SK-N-MC (cell line): Measurements from ENCODE around the gene SYTL1.

ENCODE experiments used
- DNase-seq: peaks from one replicate; pipeline ENCODE4 v3.0.0-alpha.2; 2011; ENCODE audit warnings: low read depth, low spot score
- H3K27ac ChIP-seq: fragments of 200-600 bp; sonication (generic); 2 replicates; pipeline ENCODE4 v1.5.1; 2016; ENCODE audit warnings: mixed run types
- H3K36me3 ChIP-seq: fragments of 200-600 bp; sonication (generic); 2 replicates; pipeline ENCODE4 v1.6.1; 2017; ENCODE audit warnings: antibody characterized with exemption, low read length, mixed read lengths; ENCODE audit not compliant: insufficient read depth
- H3K4me3 ChIP-seq: fragments of 200-600 bp; sonication (generic); 2 replicates; pipeline ENCODE4 v1.5.1; 2016
- H3K9ac ChIP-seq: fragments of 200-600 bp; sonication (generic); 2 replicates; pipeline ENCODE4 v1.8.0; 2017; ENCODE audit warnings: mixed run types, mixed read lengths; ENCODE audit not compliant: insufficient read length
- H3K9me3 ChIP-seq: fragments of 200-600 bp; sonication (generic); 2 replicates; pipeline ENCODE4 v1.6.1; 2017; ENCODE audit warnings: low read depth, mild to moderate bottlenecking, antibody characterized with exemption, low read length, moderate library complexity, mixed read lengths
- EZH2 ChIP-seq: fragments of 200-600 bp; sonication (generic); IDR thresholded peaks from one replicate; pipeline ENCODE4 v1.6.1; 2017; ENCODE audit warnings: antibody characterized with exemption
- FOXP2 ChIP-seq: optimal IDR thresholded peaks from 2 replicates; pipeline ENCODE3; 2011; ENCODE audit warnings: mild to moderate bottlenecking, moderate library complexity; ENCODE audit not compliant: insufficient read depth; ENCODE audit errors: extremely low read length, control extremely low read depth
- POLR2AphosphoS5 ChIP-seq: IDR thresholded peaks from 2 replicates; pipeline ENCODE4 v1.6.1; 2012; ENCODE audit warnings: mild to moderate bottlenecking, low read depth, low read length, borderline replicate concordance

The SYTL1 gene

DNA sequence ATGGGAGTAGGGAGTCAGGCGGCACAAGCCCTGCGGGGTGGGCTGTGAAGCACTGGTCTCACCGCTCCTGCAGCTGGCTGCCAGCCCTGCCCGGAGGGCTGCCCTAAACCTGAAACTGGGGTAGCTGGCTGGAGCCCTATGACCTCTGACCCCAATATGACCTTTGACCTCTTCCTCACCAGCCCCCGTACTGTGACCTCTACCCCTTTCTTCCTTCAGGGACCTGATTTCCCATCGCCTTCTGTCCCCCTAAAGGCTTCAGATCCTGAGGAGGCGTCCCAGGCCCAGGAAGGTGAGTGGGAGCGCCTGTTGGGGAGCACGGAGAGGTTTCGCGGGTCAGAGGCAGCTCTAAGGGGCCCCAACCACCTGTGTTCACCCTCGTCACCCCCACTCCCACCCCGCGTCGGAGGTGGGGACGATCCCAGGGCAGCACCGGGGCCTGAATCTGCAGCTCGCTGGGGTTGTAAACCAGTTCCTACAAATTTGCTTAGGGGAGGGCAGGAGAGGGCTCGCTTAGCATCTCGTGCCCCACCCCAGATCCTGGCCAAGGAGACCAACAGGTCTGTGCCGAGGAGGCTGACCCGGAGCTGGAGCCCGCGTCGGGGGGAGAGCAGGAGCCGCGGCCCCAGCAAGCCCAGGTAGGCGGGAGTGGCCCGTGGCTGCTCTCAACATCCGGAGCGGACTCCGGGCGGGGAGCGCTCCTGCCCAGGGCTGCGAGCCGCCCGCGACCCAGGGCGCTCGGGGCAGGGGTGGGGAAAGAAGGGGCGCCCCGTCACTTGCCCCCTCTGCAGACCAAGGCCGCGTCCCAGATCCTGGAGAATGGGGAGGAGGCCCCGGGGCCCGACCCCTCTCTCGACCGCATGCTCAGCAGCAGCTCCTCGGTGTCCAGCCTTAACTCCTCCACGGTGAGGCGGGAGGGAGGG is 7.3 kb downstream of the SYTL1 start:
- Histone ChIP-seq H3K36me3 (no peaks in the 10 kb centered on the region), H3K4me3 (no peak overlapping the region), H3K9ac (no peak overlapping the region), H3K27ac (no peak overlapping the region), H3K9me3 (no peaks in the 10 kb centered on the region)
- no peak for DNase-seq
- no peak for TF ChIP-seq EZH2

DNA sequence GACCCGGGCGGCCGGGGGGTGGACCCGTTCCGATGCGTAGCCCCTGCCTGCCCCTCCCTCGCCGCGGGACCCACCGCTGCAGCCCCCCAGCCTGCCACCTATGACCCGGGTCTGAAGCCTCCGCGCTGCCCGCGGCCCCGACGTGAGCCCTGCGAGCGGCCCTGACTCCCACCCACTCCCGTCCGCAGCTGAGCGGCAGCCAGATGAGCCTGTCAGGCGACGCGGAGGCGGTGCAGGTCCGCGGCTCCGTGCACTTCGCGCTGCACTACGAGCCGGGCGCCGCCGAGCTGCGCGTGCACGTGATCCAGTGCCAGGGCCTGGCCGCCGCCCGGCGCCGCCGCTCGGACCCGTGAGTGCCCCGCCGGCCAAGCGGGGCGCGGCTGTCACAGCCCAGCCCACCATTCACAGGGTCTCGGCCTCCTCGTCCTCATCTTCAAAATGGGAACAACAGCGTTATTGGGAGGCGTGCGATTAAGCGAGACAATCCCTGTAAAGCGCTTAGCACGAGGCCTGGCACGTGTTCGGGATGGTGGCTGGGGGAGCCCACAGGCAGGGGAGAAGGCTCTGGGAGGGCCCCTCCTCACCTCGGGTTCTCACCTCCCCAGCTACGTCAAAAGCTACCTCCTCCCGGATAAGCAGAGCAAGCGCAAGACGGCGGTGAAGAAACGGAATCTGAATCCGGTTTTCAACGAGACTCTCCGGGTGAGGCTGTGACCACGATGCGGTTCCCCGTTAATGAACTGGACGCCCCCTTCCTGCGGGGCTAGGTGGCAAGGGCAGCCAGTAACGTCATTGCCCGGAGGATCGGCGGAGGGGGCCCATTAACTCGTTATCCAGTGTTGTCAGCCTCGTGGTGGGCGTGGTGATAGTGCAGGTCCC is 8.2 kb downstream of the SYTL1 start:
- Histone ChIP-seq H3K4me3 (no peak overlapping the region), H3K27ac (no peak overlapping the region), H3K9ac (no peak overlapping the region), H3K36me3 (no peaks in the 10 kb centered on the region), H3K9me3 (no peaks in the 10 kb centered on the region)
- TF ChIP-seq EZH2: no peak
- no peak for TF ChIP-seq POLR2AphosphoS5
- TF ChIP-seq FOXP2: no peak
- DNase-seq: no peak

DNA sequence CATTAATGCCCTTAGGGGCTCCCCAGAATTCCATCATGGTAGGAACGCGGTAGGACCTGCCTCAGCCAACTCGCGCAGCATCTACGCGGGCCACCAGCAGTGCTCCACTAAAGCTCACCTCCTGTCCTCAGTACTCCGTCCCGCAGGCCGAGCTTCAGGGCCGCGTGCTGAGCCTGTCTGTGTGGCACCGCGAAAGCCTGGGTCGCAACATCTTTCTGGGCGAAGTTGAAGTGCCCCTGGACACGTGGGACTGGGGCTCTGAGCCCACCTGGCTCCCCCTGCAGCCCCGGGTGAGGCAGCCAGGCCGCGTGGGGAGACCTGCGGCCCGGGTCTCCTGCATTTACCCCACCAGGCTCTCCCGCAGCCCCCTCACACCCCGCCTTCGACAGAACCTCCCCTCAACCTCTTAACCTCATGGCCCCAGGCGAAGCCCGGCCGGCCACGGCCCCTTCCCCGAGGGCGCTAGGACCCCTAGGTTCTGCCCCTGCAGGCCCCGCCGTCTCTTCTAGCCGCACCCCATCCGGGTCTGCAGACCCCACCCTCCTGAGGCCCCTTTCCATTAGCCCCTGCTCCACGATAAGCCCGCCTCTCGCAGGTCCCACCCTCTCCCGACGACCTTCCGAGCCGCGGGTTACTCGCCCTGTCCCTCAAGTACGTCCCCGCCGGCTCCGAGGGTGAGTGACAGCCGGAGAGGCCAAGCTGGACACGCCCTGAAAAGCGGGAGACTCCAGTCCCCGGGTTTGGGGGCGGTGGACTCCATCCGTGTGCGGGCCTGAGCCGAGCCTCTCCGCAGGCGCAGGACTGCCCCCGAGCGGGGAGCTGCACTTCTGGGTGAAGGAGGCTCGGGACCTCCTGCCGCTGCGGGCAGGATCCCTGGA is 9.1 kb downstream of the SYTL1 start:
- TF ChIP-seq POLR2AphosphoS5: no peak
- no peak for TF ChIP-seq EZH2
- no peak for TF ChIP-seq FOXP2
- Histone ChIP-seq H3K27ac (no peak overlapping the region), H3K4me3 (no peak overlapping the region), H3K36me3 (no peaks in the 10 kb centered on the region), H3K9ac (no peak overlapping the region), H3K9me3 (no peaks in the 10 kb centered on the region)
- no peak for DNase-seq

DNA sequence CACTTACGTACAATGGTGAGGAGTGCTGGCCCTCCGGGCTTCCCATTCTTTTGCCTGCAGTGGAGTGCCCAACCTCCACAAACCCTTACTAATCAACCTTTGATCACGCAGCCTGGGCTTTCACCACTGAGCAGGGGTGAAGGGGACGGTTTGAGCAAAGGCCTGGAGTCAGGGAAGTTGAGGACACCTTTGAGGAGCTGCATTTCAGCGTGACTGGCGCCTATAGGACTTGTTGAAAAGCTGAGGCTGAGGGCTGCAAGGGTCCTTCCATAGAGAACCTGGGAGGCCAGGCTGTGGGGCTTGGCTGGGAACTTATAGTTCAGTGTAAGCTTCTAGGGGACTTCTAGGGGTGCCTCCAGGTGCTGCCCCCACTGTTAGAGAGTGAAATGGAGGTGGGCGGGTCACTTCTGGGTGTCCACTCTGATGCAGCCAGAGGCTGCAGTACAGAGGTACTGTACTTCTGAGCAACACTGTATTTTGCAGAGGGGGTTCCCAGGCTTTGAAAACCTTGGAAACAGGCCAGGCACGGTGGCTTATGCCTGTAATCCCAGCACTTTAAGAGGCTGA is 9.8 kb downstream of the SYTL1 start:
- Histone ChIP-seq H3K9ac (no peak overlapping the region), H3K9me3 (no peaks in the 10 kb centered on the region), H3K27ac (no peak overlapping the region), H3K36me3 (no peaks in the 10 kb centered on the region), H3K4me3 (no peak overlapping the region)
- TF ChIP-seq EZH2 (no peak), POLR2AphosphoS5 (no peak), FOXP2 (no peak)
- no peak for DNase-seq

DNA sequence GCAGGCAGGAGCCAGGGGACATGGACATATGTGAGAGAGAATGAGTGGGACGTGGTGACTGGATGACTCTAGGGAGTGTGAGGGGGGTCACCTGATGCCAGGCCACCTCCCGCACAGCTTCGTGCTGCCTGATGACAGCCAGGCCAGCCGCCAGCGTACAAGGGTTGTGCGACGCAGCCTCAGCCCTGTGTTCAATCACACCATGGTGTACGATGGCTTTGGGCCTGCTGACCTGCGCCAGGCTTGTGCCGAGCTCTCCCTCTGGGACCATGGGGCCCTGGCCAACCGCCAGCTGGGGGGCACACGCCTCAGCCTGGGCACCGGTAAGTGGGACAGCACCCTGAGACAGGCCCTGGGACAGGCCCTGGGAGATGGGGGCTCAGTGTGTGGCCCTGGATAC is 11.3 kb downstream of the SYTL1 start:
- no peak overlapping the region for H3K27ac ChIP-seq
- no peaks in the 10 kb centered on the region for H3K36me3 ChIP-seq
- no peak overlapping the region for H3K9ac ChIP-seq
- TF ChIP-seq FOXP2 (no peak), EZH2 (no peak), POLR2AphosphoS5 (no peak)
- no peak for DNase-seq
- H3K9me3 ChIP-seq: no peaks in the 10 kb centered on the region
- H3K4me3 ChIP-seq: no peak overlapping the region

DNA sequence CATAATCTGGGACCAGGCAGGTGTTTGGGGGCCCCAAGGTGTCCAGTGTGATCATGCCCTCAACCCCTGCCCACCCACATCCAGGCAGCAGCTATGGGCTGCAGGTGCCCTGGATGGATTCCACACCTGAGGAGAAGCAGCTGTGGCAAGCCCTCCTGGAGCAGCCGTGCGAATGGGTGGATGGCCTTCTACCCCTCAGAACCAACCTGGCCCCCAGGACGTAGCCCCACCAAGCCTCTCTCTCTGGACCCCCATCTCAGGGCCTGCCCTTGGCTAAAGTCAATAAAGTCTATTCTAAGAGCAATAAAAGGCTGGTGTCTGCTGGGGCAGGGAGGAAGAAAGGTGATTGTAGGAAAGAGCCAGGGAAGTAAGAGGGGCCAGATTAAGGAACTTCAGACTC is 11.8 kb downstream of the SYTL1 start:
- no peak overlapping the region for H3K27ac ChIP-seq
- H3K4me3 ChIP-seq: no peak overlapping the region
- no peak overlapping the region for H3K9ac ChIP-seq
- H3K9me3 ChIP-seq: no peaks in the 10 kb centered on the region
- no peak for DNase-seq
- TF ChIP-seq FOXP2 (no peak), POLR2AphosphoS5 (no peak), EZH2 (no peak)
- no peaks in the 10 kb centered on the region for H3K36me3 ChIP-seq

DNA sequence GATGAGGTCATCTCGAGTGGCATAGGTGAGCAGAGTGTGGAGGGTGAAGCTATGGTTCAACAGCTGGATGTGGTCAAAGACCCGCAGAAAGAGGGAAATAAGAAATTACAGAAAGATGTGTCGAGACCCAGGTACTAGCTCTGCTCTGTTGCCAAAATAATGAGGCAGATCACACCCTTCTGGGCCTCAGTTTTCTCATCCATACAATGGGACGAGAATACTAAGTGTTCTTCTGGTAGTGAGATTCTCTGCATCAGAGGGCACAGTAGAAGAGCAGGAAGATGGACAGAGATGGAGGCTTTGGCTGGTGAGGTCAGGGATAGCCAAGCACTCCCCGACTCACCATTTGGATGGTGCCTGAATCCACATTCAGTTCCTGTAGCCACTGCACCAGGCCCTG is 13.9 kb downstream of the SYTL1 start:
- no peaks in the 10 kb centered on the region for H3K36me3 ChIP-seq
- H3K9ac ChIP-seq: no peak overlapping the region
- no peaks in the 10 kb centered on the region for H3K9me3 ChIP-seq
- TF ChIP-seq FOXP2: no peak
- TF ChIP-seq EZH2: no peak
- no peak for TF ChIP-seq POLR2AphosphoS5
- no peak overlapping the region for H3K4me3 ChIP-seq
- H3K27ac ChIP-seq: no peak overlapping the region
- DNase-seq: no peak
